Ishikawa (cell line): ENCODE measurements around the gene AGAP2.

Experiments
- CEBPB ChIP-seq: IDR thresholded peaks from 2 replicates; pipeline ENCODE4 v1.6.1; 2012
- CREB1 ChIP-seq: IDR thresholded peaks from 2 replicates; pipeline ENCODE4 v1.6.1; 2012; ENCODE audit warnings: low read depth
- EGR1 ChIP-seq: IDR thresholded peaks from 2 replicates; pipeline ENCODE4 v1.6.1; 2012
- EP300 ChIP-seq: IDR thresholded peaks from 2 replicates; pipeline ENCODE4 v1.6.1; 2012; ENCODE audit warnings: borderline replicate concordance
- FOXM1 ChIP-seq: IDR thresholded peaks from 2 replicates; pipeline ENCODE4 v1.6.1; 2012; ENCODE audit warnings: low read depth, borderline replicate concordance
- MAX ChIP-seq: IDR thresholded peaks from 2 replicates; pipeline ENCODE4 v1.6.1; 2012
- NFIC ChIP-seq: IDR thresholded peaks from 2 replicates; pipeline ENCODE4 v1.6.1; 2012
- RAD21 ChIP-seq: IDR thresholded peaks from 2 replicates; pipeline ENCODE4 v1.6.1; 2012; ENCODE audit warnings: low read depth
- REST ChIP-seq: IDR thresholded peaks from 2 replicates; pipeline ENCODE4 v1.6.1; 2012; ENCODE audit warnings: low read depth, mild to moderate bottlenecking
- TAF1 ChIP-seq: IDR thresholded peaks from 2 replicates; pipeline ENCODE4 v1.6.1; 2012; ENCODE audit warnings: low read depth, mild to moderate bottlenecking
- TCF12 ChIP-seq: IDR thresholded peaks from 2 replicates; pipeline ENCODE4 v1.6.1; 2012; ENCODE audit warnings: low read depth
- TEAD4 ChIP-seq: IDR thresholded peaks from 2 replicates; pipeline ENCODE4 v1.6.1; 2012
- USF1 ChIP-seq: IDR thresholded peaks from 2 replicates; pipeline ENCODE4 v1.6.1; 2012
- YY1 ChIP-seq: IDR thresholded peaks from 2 replicates; pipeline ENCODE4 v1.6.1; 2012; ENCODE audit warnings: low read depth
- ZBTB7A ChIP-seq: IDR thresholded peaks from 2 replicates; pipeline ENCODE4 v1.6.1; 2012; ENCODE audit warnings: low read depth

The AGAP2 gene

GRCh38 chr12:57717131-57717530 lies 21.4 kb downstream of the AGAP2 start:
- TF ChIP-seq ZBTB7A: no peak
- no peak for TF ChIP-seq NFIC
- TF ChIP-seq RAD21: no peak
- TF ChIP-seq MAX: no peak
- no peak for TF ChIP-seq TCF12
- TF ChIP-seq TEAD4: no peak
- no peak for TF ChIP-seq CREB1
- no peak for TF ChIP-seq YY1
- no peak for TF ChIP-seq CEBPB
- no peak for TF ChIP-seq EP300
- TF ChIP-seq USF1: no peak
- no peak for TF ChIP-seq REST

- TF ChIP-seq ZBTB7A (no peak), FOXM1 (no peak), TAF1 (no peak), TCF12 (no peak), CREB1 (no peak)
These were observed 22.2 kb downstream of the AGAP2 start for GRCh38 chr12:57716305-57716704.

GRCh38 chr12:57715786-57716185 lies 22.8 kb downstream of the AGAP2 start:
- no peak for TF ChIP-seq ZBTB7A
- TF ChIP-seq REST: no peak
- no peak for TF ChIP-seq TEAD4
- TF ChIP-seq TAF1: no peak
- TF ChIP-seq TCF12: no peak
- TF ChIP-seq MAX: no peak
- TF ChIP-seq NFIC: no peak
- no peak for TF ChIP-seq RAD21
- TF ChIP-seq CREB1: no peak
- TF ChIP-seq USF1: no peak
- no peak for TF ChIP-seq YY1
- TF ChIP-seq CEBPB: no peak
- no peak for TF ChIP-seq FOXM1
- no peak for TF ChIP-seq EP300
- no peak for TF ChIP-seq EGR1

- TF ChIP-seq CEBPB (no peak), USF1 (no peak), TCF12 (no peak), YY1 (no peak)
These were observed 25.3 kb downstream of the AGAP2 start for GRCh38 chr12:57713209-57713608.

GRCh38 chr12:57712701-57713100 lies 25.8 kb downstream of the AGAP2 start:
- no peak for TF ChIP-seq CEBPB
- no peak for TF ChIP-seq RAD21

- TF ChIP-seq RAD21 (no peak), EGR1 (no peak), REST (no peak), CREB1 (no peak), MAX (no peak), USF1 (no peak), TEAD4 (no peak), FOXM1 (no peak), ZBTB7A (no peak), TCF12 (no peak), NFIC (no peak), YY1 (no peak), TAF1 (no peak), EP300 (no peak), CEBPB (no peak)
These were observed 30.2 kb downstream of the AGAP2 start for GRCh38 chr12:57708296-57708695.
